Ovary (tissue), 3 donors: ENCODE results near the gene IGF1.

ENCODE experiments used
- CTCF ChIP-seq, 3 donors: fragments of 450-650 bp in 2 of 3; fragments of 200-600 bp in 1 of 3; IDR thresholded peaks; one replicate each; pipeline versions ENCODE4 v1.5.1 to v1.8.0; 2016 to 2022; ENCODE audit warnings: antibody characterized with exemption in 3 of 3, mild to moderate bottlenecking in 1 of 3
- EP300 ChIP-seq: sonication (generic); formaldehyde crosslinking; IDR thresholded peaks from one replicate; pipeline ENCODE4 v1.6.1; 2017; ENCODE audit warnings: antibody characterized with exemption
- POLR2A ChIP-seq: fragments of 450-650 bp; IDR thresholded peaks from one replicate; pipeline ENCODE4 v1.6.1; 2017; ENCODE audit warnings: antibody characterized with exemption, mild to moderate bottlenecking, moderate library complexity
- donor health status: DM: no; HTN: no; CAD: no.

GRCh38 chr12:102468261-102468915 lies 12.0 kb downstream of the IGF1 start:
- no peak for TF ChIP-seq CTCF (IDR thresholded peaks at IDR 0.05)
- TF ChIP-seq POLR2A, result no peak
- TF ChIP-seq EP300, result no peak
